Measurements from ENCODE around the gene ZNF543.
A peak's percentile ranks its signal among the peaks of the same experiment; 100 is the strongest.

The ZNF543 gene

DNA sequence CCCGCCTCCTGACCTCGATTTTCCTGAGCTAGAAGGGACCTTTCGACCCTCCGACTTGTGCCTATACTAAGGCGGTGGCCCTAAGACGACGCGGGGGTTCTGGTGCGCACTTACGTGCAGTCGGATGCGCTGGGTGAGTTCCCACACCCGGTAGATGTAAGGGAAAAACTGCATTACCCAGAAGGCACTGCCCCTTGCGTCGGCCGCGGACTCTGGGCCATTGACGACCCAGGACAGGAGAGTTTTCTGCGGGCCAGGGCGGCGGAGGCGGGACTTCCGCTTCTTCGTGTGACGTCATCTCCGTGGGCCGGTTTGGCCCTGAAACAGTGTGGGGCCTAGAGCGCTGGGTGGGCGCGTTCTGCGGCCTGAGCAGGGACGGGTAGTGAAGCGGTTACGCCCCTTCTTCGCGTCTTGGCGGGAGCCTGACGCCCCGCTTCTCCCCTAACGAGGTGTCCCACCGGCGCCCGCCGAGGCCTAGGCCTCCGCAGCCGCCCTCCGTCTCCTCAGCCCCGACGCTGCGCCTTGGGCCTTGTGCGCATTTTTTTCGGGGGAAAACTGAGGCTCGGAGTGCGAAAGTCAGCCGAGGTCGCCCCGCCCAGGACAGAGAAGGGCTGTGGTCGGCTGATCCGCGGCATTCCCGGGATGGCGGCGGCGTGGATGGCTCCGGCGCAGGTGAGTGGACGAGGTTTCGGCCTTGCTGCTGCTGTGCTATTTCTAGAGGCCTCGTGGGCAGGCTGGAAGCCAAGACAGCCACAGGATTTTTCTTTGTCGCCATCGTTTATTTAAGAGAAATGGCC is 39.9 kb upstream of the ZNF543 start, which contains the start of gene ZNF460:
TSS of gene ZNF460 (plus strand) at position 321 of the 797 bp plus-strand sequence. CDS start at position 643, 322 bp downstream.
- DNase-seq (ENCODE audit: low read depth): peak; percentile 95
- H3K4me3 ChIP-seq (ENCODE audit: low read depth, low read length): peak within 1 kb of the TSS; percentile 95
- no peak for TF ChIP-seq CTCF (IDR thresholded peaks at IDR 0.05; ENCODE audit: low read depth, low read length, missing control alignments)
- in situ Hi-C loops (cut with HindIII; ENCODE audit: low sequenced_read_pairs): no loop called here

DNA sequence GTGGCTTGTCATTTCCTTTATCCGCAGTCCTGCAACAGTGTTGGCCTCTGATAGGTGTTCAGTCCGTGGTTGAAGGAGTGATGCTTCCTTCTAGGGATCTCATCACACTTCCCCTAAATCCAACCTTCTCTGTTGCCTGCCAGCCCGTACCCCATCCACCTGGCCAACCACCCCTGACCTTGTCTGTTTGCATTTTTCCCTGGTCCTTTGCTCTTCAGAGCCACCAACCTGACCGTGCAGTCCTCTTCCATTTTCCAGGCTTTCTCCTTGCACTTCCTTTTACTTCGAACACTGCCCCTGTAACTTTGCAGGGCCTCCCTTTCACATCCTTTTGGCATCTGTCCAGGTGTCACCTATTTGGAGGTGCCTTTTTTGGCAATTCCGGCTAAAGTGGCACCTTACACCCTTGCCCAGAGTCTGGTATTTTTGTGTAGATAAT is 39.3 kb upstream of the ZNF543 start:
- in situ Hi-C loops (cut with HindIII; ENCODE audit: low sequenced_read_pairs): no loop called here
- TF ChIP-seq CTCF (IDR thresholded peaks at IDR 0.05; ENCODE audit: low read depth, low read length, missing control alignments): no peak
- DNase-seq (ENCODE audit: low read depth): no peak
- H3K4me3 ChIP-seq (ENCODE audit: low read depth, low read length): peak overlapping the region; percentile 95

DNA sequence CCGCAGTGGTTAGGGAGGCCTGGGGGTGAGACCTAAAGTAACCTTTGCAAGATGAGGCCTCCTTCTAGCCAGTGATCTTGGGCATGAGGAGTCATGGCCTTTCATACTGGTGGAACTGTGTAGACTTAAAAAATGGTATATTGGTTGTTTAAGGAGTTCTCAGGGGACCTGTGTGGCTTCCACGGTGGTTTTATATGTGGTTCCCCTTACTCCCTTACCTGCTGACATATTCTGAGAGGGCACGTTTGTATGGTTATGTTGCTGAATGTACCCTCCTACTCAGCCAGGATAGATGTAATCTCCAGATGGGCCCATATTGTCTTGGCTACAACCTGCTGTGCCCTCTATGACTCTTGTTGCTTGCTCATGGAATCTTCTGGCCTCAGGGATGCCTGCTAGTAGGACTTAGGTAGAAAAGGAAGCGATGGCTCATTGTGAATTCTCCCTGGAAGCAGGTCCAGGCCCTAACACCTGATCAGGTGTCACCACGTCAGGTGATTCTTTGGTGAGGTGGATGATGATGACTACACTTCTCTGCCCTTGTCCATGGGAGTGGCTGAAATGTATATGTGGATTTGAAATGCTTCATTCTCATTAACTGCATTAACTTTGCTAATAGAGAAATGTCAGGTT is 38.1 kb upstream of the ZNF543 start:
- H3K4me3 ChIP-seq (ENCODE audit: low read depth, low read length): peak overlapping the region; percentile 95
- DNase-seq (ENCODE audit: low read depth): no peak
- in situ Hi-C loops (cut with HindIII; ENCODE audit: low sequenced_read_pairs): no loop called here
- no peak for TF ChIP-seq CTCF (IDR thresholded peaks at IDR 0.05; ENCODE audit: low read depth, low read length, missing control alignments)

- no peak for TF ChIP-seq CTCF (IDR thresholded peaks at IDR 0.05; ENCODE audit: low read depth, low read length, missing control alignments)
- in situ Hi-C loops (cut with HindIII; ENCODE audit: low sequenced_read_pairs): no loop called here
- no peak overlapping the region for H3K4me3 ChIP-seq (ENCODE audit: low read depth, low read length)
- DNase-seq (ENCODE audit: low read depth): no peak
Measured at GRCh38 chr19:57288373-57288772, 31.9 kb upstream of the ZNF543 start.

- no peak overlapping the region for H3K4me3 ChIP-seq (ENCODE audit: low read depth, low read length)
- TF ChIP-seq CTCF (IDR thresholded peaks at IDR 0.05; ENCODE audit: low read depth, low read length, missing control alignments): no peak
- no peak for DNase-seq (ENCODE audit: low read depth)
- in situ Hi-C loops (cut with HindIII; ENCODE audit: low sequenced_read_pairs): no loop called here
Measured at GRCh38 chr19:57290970-57291369, 29.3 kb upstream of the ZNF543 start.

DNA sequence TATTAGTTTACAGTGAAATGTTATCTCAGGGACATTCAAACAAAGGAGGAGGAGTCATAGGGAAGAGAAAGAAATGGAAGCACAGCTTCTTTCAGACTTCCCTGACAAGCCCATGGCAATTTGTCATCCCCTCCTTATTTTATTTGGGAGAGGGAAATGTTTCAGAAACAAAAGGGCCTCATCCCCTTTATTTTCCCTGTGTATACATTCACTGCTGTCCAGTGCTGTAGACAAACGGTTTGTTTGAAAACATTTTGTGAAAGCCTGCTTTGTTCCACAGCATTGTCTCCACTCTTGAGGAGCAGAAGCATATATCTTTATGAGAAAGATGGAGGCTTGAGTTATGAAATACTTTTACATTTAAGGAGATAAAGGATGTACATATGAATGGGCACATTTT is 27.7 kb upstream of the ZNF543 start:
- no peak for TF ChIP-seq CTCF (IDR thresholded peaks at IDR 0.05; ENCODE audit: low read depth, low read length, missing control alignments)
- DNase-seq (ENCODE audit: low read depth): no peak
- no peak overlapping the region for H3K4me3 ChIP-seq (ENCODE audit: low read depth, low read length)
- in situ Hi-C loops (cut with HindIII; ENCODE audit: low sequenced_read_pairs): no loop called here

Measured in astrocyte of the cerebellum (primary cell).